Measurements from ENCODE around the gene RIMBP2.
"Not testable (repeated sequence)": the region's sequence is repeated elsewhere in the genome, so short reads cannot be mapped to it uniquely, and the experiment has no call there.

Gene RIMBP2

DNA sequence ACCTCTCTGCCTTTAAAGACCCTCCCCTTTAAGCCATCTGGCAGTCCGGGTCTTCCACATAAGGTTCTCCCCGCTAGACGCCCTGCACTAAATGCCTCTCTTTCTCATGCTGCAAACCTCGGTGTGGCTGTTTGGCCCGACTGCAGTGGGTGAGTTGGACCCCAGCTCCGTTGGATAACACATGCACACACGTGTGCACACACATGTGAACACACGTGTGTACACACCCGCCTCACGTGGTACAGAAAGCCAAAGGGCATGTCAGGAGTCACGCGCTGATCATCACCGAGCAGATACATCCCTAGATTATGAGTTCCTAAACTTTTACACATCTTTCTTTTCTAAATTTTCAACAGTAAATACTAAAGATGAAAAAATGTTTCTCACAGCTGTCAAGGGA lies 68.3 kb downstream of the RIMBP2 start:
- Histone ChIP-seq H3K4me3 (ENCODE audit: insufficient read depth, low read depth, low read length) (no peak overlapping the region), H3K36me3 (ENCODE audit: control insufficient read depth, insufficient read depth, low read length) (no peaks in the 10 kb centered on the region), H3K27ac (ENCODE audit: insufficient read depth, low read depth, low read length, poor library complexity, severe bottlenecking) (no peak overlapping the region), H3K4me1 (ENCODE audit: control insufficient read depth, insufficient read depth, low read length) (peaks cover 19% of the 10 kb centered on the region), H3K27me3 (ENCODE audit: control insufficient read depth, insufficient read depth, low read length, poor library complexity, severe bottlenecking) (no peaks in the 10 kb centered on the region), H3K9me3 (ENCODE audit: control insufficient read depth, low read length) (no peaks in the 10 kb centered on the region)
- WGBS, 2 experiments = 90 to 95% methylated on average over 13 of the region's 13 CpGs

GRCh38 chr12:130646716-130647370 lies 69.3 kb downstream of the RIMBP2 start:
- Histone ChIP-seq H3K27ac (ENCODE audit: insufficient read depth, low read depth, low read length, poor library complexity, severe bottlenecking) (no peak overlapping the region), H3K4me1 (ENCODE audit: control insufficient read depth, insufficient read depth, low read length) (peaks cover 19% of the 10 kb centered on the region), H3K4me3 (ENCODE audit: insufficient read depth, low read depth, low read length) (no peak overlapping the region), H3K36me3 (ENCODE audit: control insufficient read depth, insufficient read depth, low read length) (no peaks in the 10 kb centered on the region), H3K27me3 (ENCODE audit: control insufficient read depth, insufficient read depth, low read length, poor library complexity, severe bottlenecking) (no peaks in the 10 kb centered on the region), H3K9me3 (ENCODE audit: control insufficient read depth, low read length) (no peaks in the 10 kb centered on the region)
- WGBS, 2 experiments = 88 to 89% methylated on average over 16 of the region's 16 CpGs

DNA sequence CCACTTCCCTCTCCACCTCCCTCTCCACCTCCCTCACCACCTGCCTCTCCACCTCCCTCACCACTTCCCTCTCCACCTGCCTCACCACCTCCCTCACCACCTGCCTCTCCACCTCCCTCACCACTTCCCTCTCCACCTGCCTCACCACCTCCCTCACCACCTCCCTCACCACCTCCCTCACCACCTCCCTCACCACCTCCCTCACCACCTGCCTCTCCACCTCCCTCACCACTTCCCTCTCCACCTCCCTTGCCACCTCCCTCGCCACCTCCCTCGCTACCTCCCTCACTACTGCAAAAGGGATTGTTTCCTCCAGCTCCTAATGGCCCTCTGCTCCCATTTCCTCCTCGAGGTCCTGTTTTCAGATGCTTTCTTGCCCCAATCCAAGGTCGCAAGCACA lies 69.9 kb downstream of the RIMBP2 start:
- not testable (repeated sequence) for H3K36me3 ChIP-seq (ENCODE audit: control insufficient read depth, insufficient read depth, low read length); H3K9me3 ChIP-seq (ENCODE audit: control insufficient read depth, low read length); H3K27ac ChIP-seq (ENCODE audit: insufficient read depth, low read depth, low read length, poor library complexity, severe bottlenecking); H3K4me3 ChIP-seq (ENCODE audit: insufficient read depth, low read depth, low read length); H3K27me3 ChIP-seq (ENCODE audit: control insufficient read depth, insufficient read depth, low read length, poor library complexity, severe bottlenecking)
- WGBS, 2 experiments = 86 to 92% methylated on average over 4 of the region's 4 CpGs
- H3K4me1 ChIP-seq (ENCODE audit: control insufficient read depth, insufficient read depth, low read length) = peaks cover 18% of the 10 kb centered on the region

GRCh38 chr12:130645751-130646150 lies 70.3 kb downstream of the RIMBP2 start:
- Histone ChIP-seq H3K9me3 (ENCODE audit: control insufficient read depth, low read length) (no peaks in the 10 kb centered on the region), H3K36me3 (ENCODE audit: control insufficient read depth, insufficient read depth, low read length) (no peaks in the 10 kb centered on the region), H3K4me1 (ENCODE audit: control insufficient read depth, insufficient read depth, low read length) (peaks cover 15% of the 10 kb centered on the region), H3K27me3 (ENCODE audit: control insufficient read depth, insufficient read depth, low read length, poor library complexity, severe bottlenecking) (no peaks in the 10 kb centered on the region), H3K27ac (ENCODE audit: insufficient read depth, low read depth, low read length, poor library complexity, severe bottlenecking) (no peak overlapping the region), H3K4me3 (ENCODE audit: insufficient read depth, low read depth, low read length) (no peak overlapping the region)
- WGBS, 2 experiments = 68 to 83% methylated on average over 2 of the region's 2 CpGs

- Histone ChIP-seq H3K27ac (ENCODE audit: insufficient read depth, low read depth, low read length, poor library complexity, severe bottlenecking) (no peak overlapping the region), H3K4me1 (ENCODE audit: control insufficient read depth, insufficient read depth, low read length) (peaks cover 5% of the 10 kb centered on the region), H3K36me3 (ENCODE audit: control insufficient read depth, insufficient read depth, low read length) (no peaks in the 10 kb centered on the region), H3K27me3 (ENCODE audit: control insufficient read depth, insufficient read depth, low read length, poor library complexity, severe bottlenecking) (no peaks in the 10 kb centered on the region), H3K9me3 (ENCODE audit: control insufficient read depth, low read length) (no peaks in the 10 kb centered on the region), H3K4me3 (ENCODE audit: insufficient read depth, low read depth, low read length) (no peak overlapping the region)
- WGBS, 2 experiments = 95% methylated on average over 13 of the region's 13 CpGs
Observed at GRCh38 chr12:130644566-130644965, 71.5 kb downstream of the RIMBP2 start.

DNA sequence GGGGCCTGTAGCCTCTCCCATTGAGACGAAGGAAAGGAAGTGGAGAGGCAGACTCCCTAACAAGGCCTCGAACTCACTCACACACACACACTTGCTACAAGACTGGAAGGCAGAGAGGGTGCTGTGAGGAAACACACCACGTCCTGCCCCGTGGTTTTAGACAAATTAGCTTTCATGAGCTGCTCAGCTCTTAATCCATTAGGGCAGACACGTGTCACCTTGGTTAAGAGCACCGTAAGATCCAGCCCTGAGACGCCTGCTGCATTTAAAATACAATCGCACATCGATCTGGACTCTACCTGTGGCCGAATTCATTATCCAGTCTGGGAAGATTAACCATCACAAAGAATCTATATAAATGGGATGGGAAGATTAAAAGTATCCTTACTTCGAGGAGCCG lies 72.0 kb downstream of the RIMBP2 start:
- no peaks in the 10 kb centered on the region for H3K36me3 ChIP-seq (ENCODE audit: control insufficient read depth, insufficient read depth, low read length)
- no peaks in the 10 kb centered on the region for H3K27me3 ChIP-seq (ENCODE audit: control insufficient read depth, insufficient read depth, low read length, poor library complexity, severe bottlenecking)
- peaks cover 5% of the 10 kb centered on the region for H3K4me1 ChIP-seq (ENCODE audit: control insufficient read depth, insufficient read depth, low read length)
- no peaks in the 10 kb centered on the region for H3K9me3 ChIP-seq (ENCODE audit: control insufficient read depth, low read length)
- H3K27ac ChIP-seq (ENCODE audit: insufficient read depth, low read depth, low read length, poor library complexity, severe bottlenecking) = no peak overlapping the region
- H3K4me3 ChIP-seq (ENCODE audit: insufficient read depth, low read depth, low read length) = no peak overlapping the region
- 94 to 95% methylated on average over 12 of the region's 12 CpGs for WGBS, 2 experiments

DNA sequence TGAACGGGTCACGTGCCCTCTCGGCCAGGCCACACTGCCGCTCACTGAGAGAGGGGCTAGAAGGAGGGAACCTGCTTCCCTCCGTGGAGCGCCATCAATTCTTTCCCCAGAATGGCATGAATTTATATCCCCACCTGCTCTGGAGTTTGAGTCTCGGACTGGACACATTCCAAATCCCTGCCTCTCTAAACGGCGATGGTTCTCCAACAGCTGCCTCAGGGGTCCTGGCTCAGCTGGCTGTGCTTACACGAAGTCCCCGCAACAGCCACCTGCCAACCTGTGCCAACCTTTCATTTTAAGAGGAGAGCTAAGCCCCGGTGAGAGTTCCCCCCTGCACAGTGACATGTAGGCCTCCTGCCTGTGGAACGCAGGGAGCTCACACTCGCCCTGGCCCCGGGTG lies 73.2 kb downstream of the RIMBP2 start:
- Histone ChIP-seq H3K9me3 (ENCODE audit: control insufficient read depth, low read length) (no peaks in the 10 kb centered on the region), H3K36me3 (ENCODE audit: control insufficient read depth, insufficient read depth, low read length) (no peaks in the 10 kb centered on the region), H3K4me1 (ENCODE audit: control insufficient read depth, insufficient read depth, low read length) (peaks cover 5% of the 10 kb centered on the region), H3K27ac (ENCODE audit: insufficient read depth, low read depth, low read length, poor library complexity, severe bottlenecking) (no peak overlapping the region), H3K27me3 (ENCODE audit: control insufficient read depth, insufficient read depth, low read length, poor library complexity, severe bottlenecking) (no peaks in the 10 kb centered on the region), H3K4me3 (ENCODE audit: insufficient read depth, low read depth, low read length) (no peak overlapping the region)
- 91 to 92% methylated on average over 15 of the region's 15 CpGs for WGBS, 2 experiments

- no peak overlapping the region for H3K27ac ChIP-seq (ENCODE audit: insufficient read depth, low read depth, low read length, poor library complexity, severe bottlenecking)
- no peaks in the 10 kb centered on the region for H3K27me3 ChIP-seq (ENCODE audit: control insufficient read depth, insufficient read depth, low read length, poor library complexity, severe bottlenecking)
- H3K4me1 ChIP-seq (ENCODE audit: control insufficient read depth, insufficient read depth, low read length) = no peaks in the 10 kb centered on the region
- H3K9me3 ChIP-seq (ENCODE audit: control insufficient read depth, low read length) = no peaks in the 10 kb centered on the region
- H3K4me3 ChIP-seq (ENCODE audit: insufficient read depth, low read depth, low read length) = no peak overlapping the region
- no peaks in the 10 kb centered on the region for H3K36me3 ChIP-seq (ENCODE audit: control insufficient read depth, insufficient read depth, low read length)
- WGBS, 2 experiments = 92 to 95% methylated on average over 14 of the region's 14 CpGs
Observed at GRCh38 chr12:130641533-130642184, 74.4 kb downstream of the RIMBP2 start.

DNA sequence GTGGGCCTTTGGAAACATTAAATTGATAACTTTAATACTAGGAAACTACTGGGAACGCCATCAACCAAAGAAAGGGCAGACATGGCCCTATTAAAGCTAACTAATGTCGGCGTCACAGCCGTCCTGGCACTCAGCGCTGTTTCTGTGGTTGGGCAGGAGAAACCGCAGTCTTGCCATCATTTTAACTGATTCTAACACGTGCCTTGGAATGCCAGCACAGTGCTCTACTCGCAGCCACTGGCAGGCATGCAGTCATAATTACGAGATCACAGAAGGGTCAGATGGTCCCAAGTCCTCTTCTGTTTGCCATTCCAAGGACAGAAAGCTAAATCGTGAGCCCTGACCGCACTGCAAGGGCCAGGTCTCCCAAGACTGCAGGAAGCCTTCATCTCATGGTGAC lies 75.2 kb downstream of the RIMBP2 start:
- H3K4me3 ChIP-seq (ENCODE audit: insufficient read depth, low read depth, low read length) = no peak overlapping the region
- no peak overlapping the region for H3K27ac ChIP-seq (ENCODE audit: insufficient read depth, low read depth, low read length, poor library complexity, severe bottlenecking)
- H3K4me1 ChIP-seq (ENCODE audit: control insufficient read depth, insufficient read depth, low read length) = no peaks in the 10 kb centered on the region
- H3K9me3 ChIP-seq (ENCODE audit: control insufficient read depth, low read length) = no peaks in the 10 kb centered on the region
- 90 to 92% methylated on average over 11 of the region's 11 CpGs for WGBS, 2 experiments
- no peaks in the 10 kb centered on the region for H3K36me3 ChIP-seq (ENCODE audit: control insufficient read depth, insufficient read depth, low read length)
- H3K27me3 ChIP-seq (ENCODE audit: control insufficient read depth, insufficient read depth, low read length, poor library complexity, severe bottlenecking) = no peaks in the 10 kb centered on the region

DNA sequence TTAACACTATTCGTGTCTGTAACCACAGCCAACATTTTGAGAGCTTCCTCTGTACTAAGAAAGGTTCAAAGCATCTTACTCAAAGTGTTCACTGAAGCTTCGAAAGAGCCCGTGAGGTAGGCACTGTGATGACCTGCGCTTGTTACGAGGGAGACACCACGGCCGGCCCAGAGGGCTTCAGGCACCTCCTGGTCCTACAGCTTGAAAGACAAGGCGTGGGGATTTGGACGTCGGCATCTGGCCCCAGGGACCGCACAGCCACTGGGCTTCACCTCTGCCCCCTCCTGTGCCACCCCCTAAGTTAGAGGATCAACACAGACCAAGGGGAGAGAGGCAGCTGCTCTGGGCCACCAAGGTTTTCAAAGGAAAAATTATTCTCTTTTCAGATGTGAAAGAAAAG lies 75.6 kb downstream of the RIMBP2 start:
- H3K9me3 ChIP-seq (ENCODE audit: control insufficient read depth, low read length) = no peaks in the 10 kb centered on the region
- H3K27ac ChIP-seq (ENCODE audit: insufficient read depth, low read depth, low read length, poor library complexity, severe bottlenecking) = no peak overlapping the region
- 91 to 92% methylated on average over 11 of the region's 11 CpGs for WGBS, 2 experiments
- no peak overlapping the region for H3K4me3 ChIP-seq (ENCODE audit: insufficient read depth, low read depth, low read length)
- H3K4me1 ChIP-seq (ENCODE audit: control insufficient read depth, insufficient read depth, low read length) = no peaks in the 10 kb centered on the region
- no peaks in the 10 kb centered on the region for H3K27me3 ChIP-seq (ENCODE audit: control insufficient read depth, insufficient read depth, low read length, poor library complexity, severe bottlenecking)
- no peaks in the 10 kb centered on the region for H3K36me3 ChIP-seq (ENCODE audit: control insufficient read depth, insufficient read depth, low read length)

All from ectodermal cell (in vitro differentiated cells).